ENCODE data around the gene NPDC1. TPM values are rescaled to one million over a fixed set of nuclear protein-coding genes. Genes with fewer than 3 reads are reported as not detected.

The NPDC1 gene
- 0.19 TPM for polyA plus RNA-seq (2012; ENCODE audit: missing spikeins)

- peak; percentile 72 for FAIRE-seq
- peak; percentile 97 for DNase-seq (ENCODE audit: insufficient read length)
- TF ChIP-seq POLR2A (IDR thresholded peaks at IDR 0.05; ENCODE audit: low read depth, low read length): no peak
- TF ChIP-seq POLR2AphosphoS5 (IDR thresholded peaks at IDR 0.05; ENCODE audit: low read depth, low read length): no peak
These were observed at the start of gene NPDC1 for GRCh38 chr9:137046088-137046787. TSS of gene NPDC1 (minus strand) at chr9:137046177. CDS start at chr9:137045989, 188 bp downstream.

GRCh38 chr9:137089232-137089947, 43.4 kb upstream of the NPDC1 start:
- DNase-seq (ENCODE audit: insufficient read length) (no peak), FAIRE-seq (no peak)
- TF ChIP-seq TAF1 (IDR thresholded peaks at IDR 0.05; ENCODE audit: borderline replicate concordance, low read depth, low read length) (no peak), POLR2AphosphoS5 (IDR thresholded peaks at IDR 0.05; ENCODE audit: low read depth, low read length) (no peak), POLR2A (IDR thresholded peaks at IDR 0.05; ENCODE audit: low read depth, low read length) (no peak)

DNA sequence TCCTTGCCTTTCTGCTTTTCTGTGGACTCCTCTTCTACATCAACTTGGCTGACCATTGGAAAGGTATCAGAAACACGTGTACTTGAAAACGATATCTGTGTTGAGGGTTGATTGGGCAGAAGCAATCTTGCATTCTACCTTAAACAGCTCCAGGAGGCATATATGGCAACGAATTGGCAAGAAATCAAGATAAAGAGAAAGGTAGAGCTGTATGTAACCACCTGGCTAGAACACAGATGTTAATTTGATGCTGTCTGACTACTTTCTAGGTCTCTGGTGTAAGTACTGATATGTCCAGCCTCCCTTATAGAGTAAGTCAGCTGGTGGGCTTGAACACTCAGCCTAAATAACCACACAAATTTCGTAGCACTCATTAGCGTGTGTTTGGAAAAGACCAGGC, 42.1 kb upstream of the NPDC1 start:
- FAIRE-seq: no peak
- no peak for DNase-seq (ENCODE audit: insufficient read length)
- no peak for TF ChIP-seq POLR2AphosphoS5 (IDR thresholded peaks at IDR 0.05; ENCODE audit: low read depth, low read length)
- TF ChIP-seq POLR2A (IDR thresholded peaks at IDR 0.05; ENCODE audit: low read depth, low read length): no peak
- TF ChIP-seq TAF1 (IDR thresholded peaks at IDR 0.05; ENCODE audit: borderline replicate concordance, low read depth, low read length): no peak

DNA sequence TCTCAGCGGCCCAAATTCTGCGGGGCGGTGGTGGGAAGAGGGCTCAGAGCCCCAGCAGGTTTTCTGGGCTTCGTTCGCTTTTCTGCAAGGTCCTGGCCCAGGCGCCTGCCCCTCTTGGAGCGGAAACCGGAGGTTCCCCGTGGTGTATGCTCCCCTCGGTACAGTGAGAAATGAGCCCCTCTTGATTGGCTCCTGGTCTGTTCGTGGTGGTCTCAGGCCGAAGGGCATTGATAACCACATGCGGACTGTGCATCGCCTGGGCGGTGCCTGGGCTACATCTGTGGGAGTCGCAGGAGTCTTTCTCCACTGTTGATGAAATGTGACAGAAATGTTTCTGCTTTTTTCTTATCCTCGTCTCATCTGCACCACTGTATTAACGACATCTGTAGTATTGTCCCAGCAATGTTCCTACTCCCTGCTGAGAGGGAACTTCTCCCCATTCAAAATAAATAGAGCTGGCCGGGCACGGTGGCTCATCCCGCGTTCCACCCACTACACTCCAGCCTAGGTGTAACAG, 41.5 kb upstream of the NPDC1 start:
- no peak for DNase-seq (ENCODE audit: insufficient read length)
- no peak for TF ChIP-seq TAF1 (IDR thresholded peaks at IDR 0.05; ENCODE audit: borderline replicate concordance, low read depth, low read length)
- no peak for TF ChIP-seq POLR2A (IDR thresholded peaks at IDR 0.05; ENCODE audit: low read depth, low read length)
- TF ChIP-seq POLR2AphosphoS5 (IDR thresholded peaks at IDR 0.05; ENCODE audit: low read depth, low read length): no peak
- peak; percentile 30 for FAIRE-seq

GRCh38 chr9:137086531-137087408, 40.8 kb upstream of the NPDC1 start, which contains the start of gene MAN1B1:
TSS of gene MAN1B1 (plus strand) at chr9:137086985. CDS start at chr9:137087000, 15 bp downstream.
- peak; percentile 98 for DNase-seq (ENCODE audit: insufficient read length)
- TF ChIP-seq POLR2AphosphoS5 (IDR thresholded peaks at IDR 0.05; ENCODE audit: low read depth, low read length) (peak; percentile 52; the same call in 1 of the 2 replicates), TAF1 (IDR thresholded peaks at IDR 0.05; ENCODE audit: borderline replicate concordance, low read depth, low read length) (peak; percentile 62; the same call in 1 of the 2 replicates), POLR2A (IDR thresholded peaks at IDR 0.05; ENCODE audit: low read depth, low read length) (peak; percentile 79)
- FAIRE-seq: peak; percentile 100

DNA sequence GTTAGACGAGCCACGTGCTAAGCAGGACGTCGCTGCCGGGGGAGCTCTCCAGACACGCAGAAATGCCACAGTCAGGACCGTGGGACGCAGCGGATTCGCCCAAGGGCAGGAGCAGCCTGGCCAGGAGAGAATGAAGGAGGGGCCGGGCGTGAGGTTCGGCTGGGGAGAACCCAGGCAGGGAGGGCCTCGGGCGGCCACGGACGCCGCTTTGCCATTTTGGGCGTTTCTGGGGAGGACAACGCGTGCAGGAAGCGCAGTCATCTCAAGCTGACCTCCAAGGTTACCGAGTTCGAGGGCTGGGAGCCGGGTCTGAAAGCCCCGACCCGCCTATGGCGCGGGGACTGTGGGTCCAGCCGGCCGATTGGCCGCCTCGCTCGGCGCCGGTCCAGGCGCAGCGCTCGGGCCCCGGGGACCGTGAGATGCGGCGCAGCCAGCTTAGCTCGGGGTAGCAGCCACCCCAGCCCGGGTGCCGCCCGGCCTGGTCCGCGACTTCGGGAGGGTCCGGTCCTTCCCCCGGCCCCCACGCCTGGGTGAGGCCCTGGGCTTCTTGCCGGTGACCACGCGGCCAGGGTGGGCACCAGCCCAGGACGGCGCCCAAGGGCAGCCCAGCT, 40.0 kb upstream of the NPDC1 start:
- DNase-seq (ENCODE audit: insufficient read length) (no peak), FAIRE-seq (peak; percentile 80)
- 0 out of 2 replicates have a peak, but pooled peaks have one; percentile 6 for TF ChIP-seq POLR2AphosphoS5 (IDR thresholded peaks at IDR 0.05; ENCODE audit: low read depth, low read length)
- TF ChIP-seq TAF1 (IDR thresholded peaks at IDR 0.05; ENCODE audit: borderline replicate concordance, low read depth, low read length): no peak
- TF ChIP-seq POLR2A (IDR thresholded peaks at IDR 0.05; ENCODE audit: low read depth, low read length): no peak

DNA sequence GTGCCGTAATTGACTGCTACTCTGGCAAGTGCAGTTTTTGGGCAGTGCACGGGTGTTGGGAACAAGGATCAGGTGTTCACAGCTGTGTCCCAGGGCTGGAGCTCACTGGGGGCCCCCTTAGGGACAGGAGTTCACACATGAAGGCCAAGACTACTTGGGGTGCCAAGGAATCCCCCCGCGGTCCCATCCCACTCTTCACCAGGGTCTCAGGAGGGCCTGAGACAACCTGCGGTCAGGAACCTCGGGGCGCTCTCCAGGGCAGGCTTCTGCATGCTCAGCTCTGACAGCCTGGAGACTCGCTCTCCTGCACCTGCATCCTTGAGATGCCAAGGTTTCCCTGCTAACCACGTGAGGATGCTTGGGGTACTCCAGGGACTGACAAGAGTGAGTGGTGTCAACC, 38.5 kb upstream of the NPDC1 start:
- FAIRE-seq (no peak), DNase-seq (ENCODE audit: insufficient read length) (no peak)
- TF ChIP-seq TAF1 (IDR thresholded peaks at IDR 0.05; ENCODE audit: borderline replicate concordance, low read depth, low read length) (no peak), POLR2AphosphoS5 (IDR thresholded peaks at IDR 0.05; ENCODE audit: low read depth, low read length) (no peak), POLR2A (IDR thresholded peaks at IDR 0.05; ENCODE audit: low read depth, low read length) (no peak)

GRCh38 chr9:137083394-137084004, 37.5 kb upstream of the NPDC1 start:
- DNase-seq (ENCODE audit: insufficient read length) (no peak), FAIRE-seq (no peak)
- TF ChIP-seq POLR2AphosphoS5 (IDR thresholded peaks at IDR 0.05; ENCODE audit: low read depth, low read length): no peak
- TF ChIP-seq POLR2A (IDR thresholded peaks at IDR 0.05; ENCODE audit: low read depth, low read length): no peak
- no peak for TF ChIP-seq TAF1 (IDR thresholded peaks at IDR 0.05; ENCODE audit: borderline replicate concordance, low read depth, low read length)

DNA sequence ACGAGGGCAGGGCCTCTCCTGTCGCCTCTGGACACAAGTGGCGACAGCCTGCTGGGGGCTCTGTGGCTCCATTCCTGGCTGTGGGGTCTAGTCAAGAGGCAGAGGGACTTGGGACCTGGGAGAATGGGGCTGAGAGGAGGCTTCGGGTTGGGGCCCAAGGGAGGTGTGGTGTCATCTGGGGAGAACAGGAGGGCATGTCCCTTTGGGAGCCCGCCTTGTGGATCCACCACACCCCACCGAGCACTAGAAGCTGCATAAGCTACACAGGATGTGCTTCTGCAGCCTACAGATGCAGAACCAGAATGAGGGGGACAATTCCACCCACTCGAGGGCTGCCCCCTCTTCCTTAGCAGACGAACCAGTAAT, 36.9 kb upstream of the NPDC1 start:
- FAIRE-seq (no peak), DNase-seq (ENCODE audit: insufficient read length) (no peak)
- TF ChIP-seq POLR2A (IDR thresholded peaks at IDR 0.05; ENCODE audit: low read depth, low read length): no peak
- TF ChIP-seq POLR2AphosphoS5 (IDR thresholded peaks at IDR 0.05; ENCODE audit: low read depth, low read length): no peak
- no peak for TF ChIP-seq TAF1 (IDR thresholded peaks at IDR 0.05; ENCODE audit: borderline replicate concordance, low read depth, low read length)

DNA sequence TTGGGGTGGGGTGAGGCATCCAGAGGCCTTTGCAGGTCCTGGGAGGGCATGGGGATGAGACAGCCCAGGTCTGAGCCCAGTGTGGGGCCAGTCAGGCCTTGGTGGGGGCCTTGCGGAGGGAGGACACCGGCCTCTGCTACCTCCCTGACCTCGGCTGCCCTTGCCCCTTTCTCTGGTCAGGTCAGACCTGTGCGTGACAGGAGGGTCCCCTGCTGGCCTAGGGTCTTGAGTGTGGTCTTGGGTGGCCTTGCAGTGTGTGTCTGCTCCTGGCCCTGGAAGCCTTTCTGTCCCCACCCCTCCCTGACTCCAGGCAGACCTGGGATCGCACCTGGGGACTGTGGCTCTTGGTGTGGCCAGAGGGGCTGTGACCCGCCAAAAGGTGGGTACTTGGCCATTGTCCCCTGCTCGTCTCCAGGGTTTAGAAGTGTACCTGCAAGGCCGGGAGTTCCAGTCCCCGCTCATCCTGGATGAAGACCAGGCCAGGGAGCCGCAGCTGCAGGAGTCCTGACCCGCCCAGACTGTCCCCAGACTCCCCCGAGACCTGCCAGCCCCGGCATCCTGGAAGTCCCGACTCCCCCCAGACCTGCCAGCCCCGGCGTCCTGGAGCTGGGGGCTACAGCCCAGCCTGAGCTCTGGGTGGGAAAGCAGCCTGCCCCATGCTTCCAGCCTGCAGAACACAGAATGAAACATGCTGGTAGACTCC, 36.4 kb upstream of the NPDC1 start:
- no peak for DNase-seq (ENCODE audit: insufficient read length)
- FAIRE-seq: no peak
- TF ChIP-seq POLR2A (IDR thresholded peaks at IDR 0.05; ENCODE audit: low read depth, low read length): no peak
- TF ChIP-seq TAF1 (IDR thresholded peaks at IDR 0.05; ENCODE audit: borderline replicate concordance, low read depth, low read length): no peak
- TF ChIP-seq POLR2AphosphoS5 (IDR thresholded peaks at IDR 0.05; ENCODE audit: low read depth, low read length): no peak
